Endothelial cell (in vitro differentiated cells): ENCODE data around the gene LYRM7. TPM values are rescaled to one million over a fixed set of nuclear protein-coding genes. Genes with fewer than 3 reads are reported as not detected.

Experiments
- DNase-seq: peaks from one replicate; pipeline ENCODE4 v3.0.0; 2021; ENCODE audit warnings: low spot score
- H3K27ac Mint-ChIP-seq: one replicate; pipeline ENCODE4 v1.8.0; 2021; ENCODE audit warnings: mixed read lengths, inconsistent platforms; ENCODE audit not compliant: unreplicated experiment
- H3K27me3 Mint-ChIP-seq: one replicate; pipeline ENCODE4 v1.8.0; 2021; ENCODE audit warnings: mild to moderate bottlenecking, moderate library complexity, mixed read lengths, inconsistent platforms; ENCODE audit not compliant: unreplicated experiment
- H3K36me3 Mint-ChIP-seq: one replicate; pipeline ENCODE4 v1.8.0; 2021; ENCODE audit warnings: mild to moderate bottlenecking, low read depth, mixed read lengths, inconsistent platforms; ENCODE audit not compliant: unreplicated experiment
- H3K4me1 Mint-ChIP-seq: one replicate; pipeline ENCODE4 v1.8.0; 2021; ENCODE audit warnings: mild to moderate bottlenecking, mixed read lengths, inconsistent platforms; ENCODE audit not compliant: unreplicated experiment
- H3K4me3 Mint-ChIP-seq: one replicate; pipeline ENCODE4 v1.8.0; 2021; ENCODE audit warnings: mild to moderate bottlenecking, mixed read lengths, inconsistent platforms; ENCODE audit not compliant: unreplicated experiment
- H3K9me3 Mint-ChIP-seq: one replicate; pipeline ENCODE4 v1.8.0; 2021; ENCODE audit warnings: mixed read lengths, inconsistent platforms; ENCODE audit not compliant: unreplicated experiment
- CTCF ChIP-seq: fragments of 200-600 bp; sonication (generic); IDR thresholded peaks from one replicate; pipeline ENCODE4 v1.5.0; 2021; ENCODE audit warnings: antibody characterized with exemption; ENCODE audit not compliant: unreplicated experiment
- total RNA-seq: library from RNA; stranded (reverse); fragmentation: NEBNext Ultra II Directional; extraction: Animal tissue kit (Norgen Biotek cat#: 25700); gene quantifications from one replicate; pipeline ENCODE4 v1.2.1, GENCODE V29; 2021; ENCODE audit not compliant: unreplicated experiment

Gene LYRM7
- total RNA-seq, 1 donor from 2014 or later = 6.3 TPM

- peaks cover 2% of the 10 kb centered on the region for H3K27me3 Mint-ChIP-seq
These were observed 47.0 kb downstream of the LYRM7 start for GRCh38 chr5:131217791-131218190.

GRCh38 chr5:131218392-131218791 is 47.6 kb downstream of the LYRM7 start:
- H3K9me3 Mint-ChIP-seq = no peaks in the 10 kb centered on the region
- H3K36me3 Mint-ChIP-seq = no peaks in the 10 kb centered on the region
- H3K27ac Mint-ChIP-seq = no peak overlapping the region
- no peaks in the 10 kb centered on the region for H3K4me1 Mint-ChIP-seq
- TF ChIP-seq CTCF = no peak
- DNase-seq = no peak
- no peak overlapping the region for H3K4me3 Mint-ChIP-seq
- peaks cover 2% of the 10 kb centered on the region for H3K27me3 Mint-ChIP-seq

More at GRCh38 chr5:131217791-131218190, 47.0 kb downstream of the LYRM7 start:
- DNase-seq = no peak
- Mint-ChIP-seq H3K4me1 (no peaks in the 10 kb centered on the region), H3K27ac (no peak overlapping the region), H3K9me3 (no peaks in the 10 kb centered on the region), H3K4me3 (no peak overlapping the region), H3K36me3 (no peaks in the 10 kb centered on the region)
- no peak for TF ChIP-seq CTCF

- no peak for DNase-seq
- no peaks in the 10 kb centered on the region for H3K36me3 Mint-ChIP-seq
- no peak overlapping the region for H3K4me3 Mint-ChIP-seq
These were observed 49.8 kb downstream of the LYRM7 start for GRCh38 chr5:131220566-131220965.

GRCh38 chr5:131221008-131221703 is 50.4 kb downstream of the LYRM7 start:
- DNase-seq = no peak
- no peak for TF ChIP-seq CTCF
- Mint-ChIP-seq H3K4me3 (no peak overlapping the region), H3K27ac (no peak overlapping the region), H3K4me1 (no peaks in the 10 kb centered on the region), H3K36me3 (no peaks in the 10 kb centered on the region), H3K27me3 (peaks cover 2% of the 10 kb centered on the region), H3K9me3 (no peaks in the 10 kb centered on the region)

More at GRCh38 chr5:131220566-131220965, 49.8 kb downstream of the LYRM7 start:
- Mint-ChIP-seq H3K9me3 (no peaks in the 10 kb centered on the region), H3K27ac (no peak overlapping the region), H3K27me3 (peaks cover 2% of the 10 kb centered on the region), H3K4me1 (no peaks in the 10 kb centered on the region)
- no peak for TF ChIP-seq CTCF

GRCh38 chr5:131221888-131222287 is 51.1 kb downstream of the LYRM7 start:
- Mint-ChIP-seq H3K4me1 (no peaks in the 10 kb centered on the region), H3K27ac (no peak overlapping the region), H3K36me3 (no peaks in the 10 kb centered on the region), H3K27me3 (peaks cover 2% of the 10 kb centered on the region), H3K4me3 (no peak overlapping the region), H3K9me3 (no peaks in the 10 kb centered on the region)
- no peak for DNase-seq
- no peak for TF ChIP-seq CTCF
